Inferior parietal cortex (tissue), 1 donor: ENCODE data around the gene TEX28.
"Not testable (repeated sequence)": the region's sequence is repeated elsewhere in the genome, so short reads cannot be mapped to it uniquely, and the experiment has no call there.

Experiments
- DNase-seq: peaks from one replicate; pipeline ENCODE4 v3.0.0-alpha.2; 2016; ENCODE audit errors: extremely low spot score

Gene TEX28

GRCh38 chrX:154294791-154295574 is at the start of gene TEX28:
TSS of gene TEX28 (minus strand) at chrX:154295124. CDS start at chrX:154292117, 3,007 bp downstream.
- DNase-seq: no peak

- DNase-seq: not testable (repeated sequence)
Observed at GRCh38 chrX:154343620-154344019, 48.7 kb upstream of the TEX28 start.

- not testable (repeated sequence) for DNase-seq
Observed at GRCh38 chrX:154343063-154343462, 48.1 kb upstream of the TEX28 start.

GRCh38 chrX:154341399-154342298 is 46.7 kb upstream of the TEX28 start:
- not testable (repeated sequence) for DNase-seq

GRCh38 chrX:154334496-154334895 is 39.6 kb upstream of the TEX28 start:
- DNase-seq: no peak

GRCh38 chrX:154333837-154334271 is 38.9 kb upstream of the TEX28 start:
- no peak for DNase-seq

- DNase-seq: no peak
Observed at GRCh38 chrX:154333116-154333515, 38.2 kb upstream of the TEX28 start.

- DNase-seq: no peak
Observed at GRCh38 chrX:154332561-154332960, 37.6 kb upstream of the TEX28 start.

GRCh38 chrX:154329294-154329693 is 34.4 kb upstream of the TEX28 start:
- DNase-seq: no peak

GRCh38 chrX:154328646-154329045 is 33.7 kb upstream of the TEX28 start:
- no peak for DNase-seq

- no peak for DNase-seq
Observed at GRCh38 chrX:154327038-154327820, 32.3 kb upstream of the TEX28 start.

- DNase-seq: no peak
Observed at GRCh38 chrX:154325541-154325940, 30.6 kb upstream of the TEX28 start.

GRCh38 chrX:154323537-154323936 is 28.6 kb upstream of the TEX28 start:
- DNase-seq: no peak

GRCh38 chrX:154322890-154323289 is 28.0 kb upstream of the TEX28 start:
- no peak for DNase-seq

GRCh38 chrX:154321594-154321993 is 26.7 kb upstream of the TEX28 start:
- no peak for DNase-seq

GRCh38 chrX:154321152-154321551 is 26.2 kb upstream of the TEX28 start:
- DNase-seq: no peak

- DNase-seq: no peak
Observed at GRCh38 chrX:154320406-154320805, 25.5 kb upstream of the TEX28 start.

- no peak for DNase-seq
Observed at GRCh38 chrX:154317391-154317995, 22.6 kb upstream of the TEX28 start.

GRCh38 chrX:154315416-154315815 is 20.5 kb upstream of the TEX28 start:
- no peak for DNase-seq

GRCh38 chrX:154313147-154313546 is 18.2 kb upstream of the TEX28 start:
- no peak for DNase-seq

GRCh38 chrX:154312116-154312515 is 17.2 kb upstream of the TEX28 start:
- no peak for DNase-seq
